HG03039 (cell line): Measurements from ENCODE around the gene GATA6.
"Not testable (repeated sequence)": the region's sequence is repeated elsewhere in the genome, so short reads cannot be mapped to it uniquely, and the experiment has no call there.

ENCODE experiments used
- ATAC-seq: cut with Tn5 transposase; IDR thresholded peaks from one replicate; pipeline ENCODE4 v1.9.1; 2021; ENCODE audit warnings: mild to moderate bottlenecking, moderate library complexity; ENCODE audit not compliant: unreplicated experiment

GATA6 gene

GRCh38 chr18:22203536-22204213 lies 34.3 kb downstream of the GATA6 start:
- no peak for ATAC-seq

DNA sequence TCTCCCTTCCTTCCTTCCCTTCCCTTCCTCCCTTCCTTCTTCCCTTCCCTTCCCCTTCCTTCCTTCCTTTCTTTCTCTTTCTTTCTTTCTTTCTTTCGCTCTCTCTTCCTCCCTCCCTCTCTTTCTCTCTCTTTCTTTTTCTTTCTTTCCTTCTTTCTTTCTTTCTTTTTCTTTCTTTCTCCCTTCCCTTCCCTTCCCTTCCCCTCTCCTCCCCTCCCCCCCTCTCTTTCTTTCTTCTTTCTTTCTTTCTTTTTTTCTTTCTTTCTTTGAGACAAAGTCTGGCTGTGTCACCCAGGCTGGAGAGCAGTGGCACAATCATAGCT lies 34.8 kb downstream of the GATA6 start:
- ATAC-seq = no peak

DNA sequence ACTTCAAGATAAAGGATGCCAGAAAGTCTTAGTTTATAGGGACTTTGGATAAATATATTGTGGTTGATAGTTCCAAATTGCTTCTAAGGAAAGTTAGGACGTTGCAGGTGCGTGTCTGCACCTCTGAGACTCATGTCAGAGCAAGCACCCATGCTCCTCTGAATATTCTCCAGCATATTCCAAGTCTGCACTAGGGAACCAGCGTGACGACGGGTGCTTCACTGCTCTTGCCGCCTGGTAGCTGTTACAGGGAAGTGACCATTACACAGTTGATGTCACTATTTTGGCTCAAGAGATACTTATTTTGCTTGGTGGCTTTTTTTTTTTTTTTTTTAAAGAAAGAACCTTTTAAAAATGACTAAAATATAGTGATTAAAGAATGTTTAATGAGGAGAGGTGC lies 35.6 kb downstream of the GATA6 start:
- no peak for ATAC-seq

DNA sequence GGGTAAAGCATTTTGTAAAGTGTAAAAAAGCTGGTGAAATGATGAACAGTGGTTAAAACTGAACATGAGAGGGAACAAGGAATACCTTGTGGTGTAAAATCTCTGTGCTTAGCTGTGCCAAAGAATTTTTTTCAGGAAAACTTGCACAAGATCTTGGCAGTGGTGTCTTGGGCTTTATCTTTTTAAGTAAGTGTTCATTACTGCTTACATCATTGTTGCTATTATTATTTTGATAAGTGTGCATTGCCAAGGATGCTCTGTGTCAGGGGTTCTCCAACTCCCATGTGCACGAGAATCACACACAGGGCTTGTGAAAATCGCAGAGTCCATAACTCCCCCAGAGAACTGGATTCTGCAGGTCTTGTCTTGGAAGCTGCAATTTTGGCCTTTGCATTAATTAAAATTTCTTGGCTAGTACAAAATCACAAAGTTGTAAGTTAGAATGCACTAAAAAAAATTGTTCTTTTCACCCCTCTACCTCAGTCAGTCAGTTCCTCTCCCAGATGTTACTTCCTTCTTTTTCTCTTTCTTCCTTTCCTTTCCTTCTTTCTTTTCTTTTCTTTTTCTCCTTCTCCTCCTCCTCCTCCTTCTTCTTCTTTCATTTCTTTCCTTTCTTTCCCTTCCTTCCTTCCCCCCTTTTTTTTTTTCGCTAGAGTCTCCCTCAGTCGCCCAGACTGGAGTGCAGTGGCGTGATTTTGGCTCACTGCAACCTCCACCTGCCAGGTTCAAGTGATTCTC lies 37.8 kb downstream of the GATA6 start:
- no peak for ATAC-seq

- ATAC-seq = no peak
Measured at GRCh38 chr18:22210311-22210754, 40.9 kb downstream of the GATA6 start.

DNA sequence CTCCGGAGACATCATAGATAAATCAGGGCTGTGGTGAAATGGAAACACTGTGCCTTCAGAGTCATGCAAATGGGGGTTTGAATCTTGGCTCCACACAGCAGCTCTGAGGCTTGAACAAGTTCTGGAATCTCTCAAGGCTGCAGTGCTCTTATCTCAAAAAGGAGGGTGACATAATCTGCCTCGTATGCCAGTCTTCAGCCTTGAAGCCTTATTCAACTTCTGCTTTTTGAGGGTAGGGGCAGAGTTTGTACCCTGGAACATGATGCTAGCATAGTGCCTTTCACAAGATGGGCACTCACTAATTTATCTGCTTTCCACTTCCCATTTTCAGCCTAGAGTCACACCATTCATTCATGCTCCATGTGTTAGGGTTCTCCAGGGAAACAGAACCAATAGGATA lies 42.3 kb downstream of the GATA6 start:
- no peak for ATAC-seq

- no peak for ATAC-seq
Measured at GRCh38 chr18:22213333-22213973, 44.1 kb downstream of the GATA6 start.

DNA sequence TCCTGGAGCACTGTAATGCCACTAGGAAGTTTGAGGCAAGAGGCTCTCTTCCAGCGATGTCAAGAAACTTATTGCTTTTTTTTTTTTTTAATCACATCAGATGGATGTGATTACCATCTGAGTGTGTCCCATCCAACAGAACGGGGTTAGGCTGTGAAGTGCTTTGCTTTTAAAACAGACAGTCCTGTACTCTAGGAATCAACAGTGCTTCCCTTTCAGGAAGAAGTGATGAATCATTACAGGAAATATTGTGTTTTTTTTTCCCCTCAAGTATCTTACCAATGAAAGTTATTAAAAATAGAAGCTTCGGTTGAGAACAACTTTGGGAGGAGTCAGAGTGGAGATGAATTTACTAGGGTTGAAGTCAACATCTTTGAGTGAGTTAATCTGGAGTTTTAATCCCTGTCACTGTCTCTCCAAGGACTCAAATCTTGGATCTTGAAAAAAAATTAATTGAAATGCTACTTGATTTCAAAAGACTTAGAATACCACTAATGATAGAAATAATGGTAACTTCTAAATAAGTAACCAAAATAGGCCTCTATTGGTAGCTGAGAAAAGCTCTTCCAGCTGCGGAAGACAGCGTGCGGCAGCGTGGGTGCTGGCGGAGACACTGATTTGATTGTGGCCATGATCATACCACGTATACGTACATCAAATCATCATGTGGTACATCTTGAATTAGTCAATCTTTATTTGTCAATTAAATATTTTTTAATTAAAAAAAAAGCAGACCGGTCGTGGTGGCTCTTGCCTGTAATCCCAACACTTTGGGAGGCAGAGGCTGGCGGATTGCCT lies 45.5 kb downstream of the GATA6 start:
- ATAC-seq = no peak

DNA sequence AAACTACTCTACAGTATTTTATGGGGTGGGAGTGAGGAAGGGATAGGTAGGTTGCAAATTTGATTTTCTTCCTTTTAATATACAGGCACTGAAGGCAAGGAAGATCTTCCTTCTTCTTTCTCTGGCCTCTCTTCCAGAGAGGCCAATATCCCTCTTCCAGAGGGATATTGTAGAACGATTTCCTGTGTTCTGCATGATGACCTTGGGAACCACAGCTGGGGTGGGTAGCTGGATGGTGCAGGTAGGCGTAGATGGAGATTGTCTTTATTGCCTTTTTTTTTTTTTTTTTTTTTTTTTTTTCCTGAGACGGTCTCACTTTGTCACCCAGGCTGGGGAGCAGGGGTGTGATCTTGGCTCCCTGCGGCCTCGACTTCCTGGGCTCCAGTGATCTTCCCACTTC lies 49.4 kb downstream of the GATA6 start:
- no peak for ATAC-seq

DNA sequence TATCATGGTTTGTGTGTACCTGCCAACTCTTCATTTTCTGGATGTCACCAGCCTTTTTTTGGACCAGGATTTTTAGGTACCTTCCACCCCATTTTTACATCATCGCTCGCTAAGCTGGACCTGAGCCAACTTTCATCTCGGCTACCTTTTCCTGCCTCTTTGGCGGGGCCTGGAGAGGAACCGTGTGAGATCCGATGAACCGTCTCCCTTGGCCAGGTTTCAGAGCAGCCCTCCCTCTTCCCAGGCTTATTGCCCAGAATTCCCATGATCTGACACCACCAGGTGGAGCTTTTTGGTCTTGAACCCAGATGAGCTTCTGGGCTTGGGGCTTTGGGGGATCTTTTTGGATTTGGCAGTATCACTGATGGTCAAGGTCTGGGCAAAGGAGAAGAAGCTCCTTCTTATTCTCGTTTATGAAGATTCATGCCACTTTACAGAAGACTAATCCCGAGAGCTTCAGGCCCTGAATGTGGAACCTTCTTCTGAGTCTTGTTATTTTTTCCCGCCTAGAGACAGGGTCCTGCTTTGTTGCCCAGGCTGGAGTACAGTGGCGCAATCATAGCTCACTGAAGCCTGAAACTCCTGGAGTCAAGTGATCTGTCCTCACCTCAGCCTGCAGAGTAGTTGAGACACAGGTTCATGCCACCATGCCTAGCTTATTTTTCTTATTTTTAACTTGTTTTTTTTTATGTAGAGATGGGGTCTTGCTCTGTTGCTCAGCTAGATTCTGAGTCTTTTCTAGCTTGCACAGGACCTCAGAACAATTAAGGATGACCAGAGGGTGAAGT lies 50.4 kb downstream of the GATA6 start:
- no peak for ATAC-seq

GRCh38 chr18:22220585-22220984 lies 51.2 kb downstream of the GATA6 start:
- not testable (repeated sequence) for ATAC-seq

GRCh38 chr18:22221350-22221749 lies 52.0 kb downstream of the GATA6 start:
- ATAC-seq = no peak

DNA sequence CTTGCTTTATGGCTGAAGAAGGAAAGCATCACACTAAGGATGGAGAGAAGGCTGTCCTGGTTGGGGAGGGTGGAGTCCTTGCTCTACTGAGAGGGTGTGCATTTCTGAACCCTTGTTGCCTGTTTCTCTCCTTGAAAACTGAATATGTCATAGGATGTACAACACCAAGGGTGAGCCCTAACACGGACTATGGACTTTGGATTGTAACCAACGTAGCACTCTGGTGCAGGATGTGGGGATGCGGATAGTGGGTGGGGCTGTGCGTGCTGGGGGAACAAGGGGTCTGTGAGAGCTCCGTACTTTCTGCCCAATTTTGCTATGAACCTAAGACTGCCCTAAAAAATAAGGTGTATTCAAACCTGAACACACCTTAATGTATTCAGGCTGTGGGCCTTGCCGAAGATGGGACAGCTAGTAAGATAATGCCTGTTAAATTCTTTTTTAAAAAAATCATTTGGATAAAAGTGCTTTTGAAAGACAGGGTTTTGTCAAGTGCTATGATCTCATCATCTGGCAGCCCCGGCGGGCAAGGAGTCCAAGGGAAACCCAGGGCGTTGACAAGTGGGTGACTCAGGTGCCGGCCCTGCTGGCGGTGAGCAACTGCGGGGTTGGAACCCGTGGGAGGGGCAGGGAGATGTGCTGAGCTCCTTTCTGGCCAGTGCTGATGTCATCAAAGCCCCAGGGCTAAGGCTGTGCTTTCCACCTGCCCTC lies 54.0 kb downstream of the GATA6 start:
- no peak for ATAC-seq

DNA sequence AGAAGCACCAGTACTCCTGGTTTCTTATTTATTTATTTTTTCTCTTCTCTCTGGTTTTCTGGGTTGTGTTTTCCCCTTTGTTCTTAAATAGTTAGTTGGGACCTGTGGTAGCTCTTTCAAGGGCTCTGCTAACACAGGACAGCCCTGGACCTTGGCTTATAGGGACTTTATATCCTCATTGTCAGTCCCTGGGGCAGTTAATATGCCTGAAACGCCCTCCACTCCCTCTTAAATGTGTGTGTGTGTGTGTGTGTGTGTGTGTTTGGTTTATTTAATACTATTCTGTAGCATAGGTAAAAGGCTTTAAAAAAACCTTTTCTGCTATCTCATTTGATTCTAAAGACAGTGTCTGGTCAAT lies 54.6 kb downstream of the GATA6 start:
- ATAC-seq = no peak

- ATAC-seq = no peak
Measured at GRCh38 chr18:22224339-22224738, 55.0 kb downstream of the GATA6 start.

- ATAC-seq = no peak
Measured at GRCh38 chr18:22226801-22227200, 57.4 kb downstream of the GATA6 start.

GRCh38 chr18:22228976-22229375 lies 59.6 kb downstream of the GATA6 start:
- ATAC-seq = no peak

GRCh38 chr18:22229456-22230124 lies 60.2 kb downstream of the GATA6 start:
- no peak for ATAC-seq

GRCh38 chr18:22230471-22230945 lies 61.1 kb downstream of the GATA6 start:
- ATAC-seq = no peak
